NCI-H524 (cell line): ENCODE results near the gene GPR82.
A peak's percentile ranks its signal among the peaks of the same experiment; 100 is the strongest.
"Not testable (repeated sequence)": the region's sequence is repeated elsewhere in the genome, so short reads cannot be mapped to it uniquely, and the experiment has no call there.

Source experiments
- DNase-seq, 2 experiments: peaks; one replicate each; lab custom pipeline; 2025; lab: John Stamatoyannopoulos, UW

GPR82 gene

GRCh38 chrX:41723826-41724225 lies at the start of gene GPR82:
Gene GPR82, plus strand, starts transcription at chrX:41724181. Its CDS starts 2,846 bp downstream, at chrX:41727027.
- DNase-seq, result no peak

- not testable (repeated sequence) for DNase-seq
These were observed 47.6 kb upstream of the GPR82 start for GRCh38 chrX:41676361-41676760.

GRCh38 chrX:41677183-41678060 lies 46.6 kb upstream of the GPR82 start:
- no peak for DNase-seq

- DNase-seq, result no peak
These were observed 39.8 kb upstream of the GPR82 start for GRCh38 chrX:41684138-41684537.

GRCh38 chrX:41684940-41685339 lies 39.0 kb upstream of the GPR82 start:
- no peak for DNase-seq

GRCh38 chrX:41686788-41687187 lies 37.2 kb upstream of the GPR82 start:
- DNase-seq, result no peak

GRCh38 chrX:41688156-41688555 lies 35.8 kb upstream of the GPR82 start:
- no peak for DNase-seq

- DNase-seq, result no peak
These were observed 35.1 kb upstream of the GPR82 start, which contains the start of gene GPR34 for GRCh38 chrX:41688835-41689234. Gene GPR34, plus strand, starts transcription at chrX:41688973. Its CDS starts 6,661 bp downstream, at chrX:41695634.

GRCh38 chrX:41689711-41690110 lies 34.3 kb upstream of the GPR82 start:
- DNase-seq, result no peak

GRCh38 chrX:41692162-41692749 lies 31.7 kb upstream of the GPR82 start:
- peak; percentile 12 to 40 for DNase-seq

- DNase-seq, result no peak
These were observed 31.0 kb upstream of the GPR82 start for GRCh38 chrX:41693024-41693423.

- no peak for DNase-seq
These were observed 28.6 kb upstream of the GPR82 start for GRCh38 chrX:41695426-41695825.

- no peak for DNase-seq
These were observed 20.4 kb upstream of the GPR82 start for GRCh38 chrX:41703574-41704029.

- no peak for DNase-seq
These were observed 18.9 kb upstream of the GPR82 start for GRCh38 chrX:41705042-41705441.

- no peak for DNase-seq
These were observed 18.2 kb upstream of the GPR82 start for GRCh38 chrX:41705680-41706374.

- no peak for DNase-seq
These were observed 16.8 kb upstream of the GPR82 start for GRCh38 chrX:41707218-41707617.

- DNase-seq, result no peak
These were observed 15.5 kb upstream of the GPR82 start for GRCh38 chrX:41708486-41708885.

- DNase-seq, result no peak
These were observed 12.8 kb upstream of the GPR82 start for GRCh38 chrX:41711021-41711667.

- DNase-seq, result no peak
These were observed 7.8 kb upstream of the GPR82 start for GRCh38 chrX:41716222-41716621.

- DNase-seq, result no peak
These were observed 7.1 kb upstream of the GPR82 start for GRCh38 chrX:41716767-41717473.

- peak in 1 of 2 experiments; percentile 9 for DNase-seq
These were observed 5.3 kb upstream of the GPR82 start for GRCh38 chrX:41718481-41719235.
